ENCODE measurements around the gene TP53I11. TPM values are rescaled to one million over a fixed set of nuclear protein-coding genes. Genes with fewer than 3 reads are reported as not detected.

Gene TP53I11
- total and polyA plus RNA-seq, 8 donors: 12.4 to 155 (median 27.3) TPM

- H3K27ac ChIP-seq: peak overlapping the region; percentile 73 to 89 (median 88)
- H3K4me3 ChIP-seq: peak overlapping the region; percentile 70 to 89 (median 82)
- DNase-seq: peak; percentile 38 to 78
- no peaks in the 10 kb centered on the region for H3K27me3 ChIP-seq
- intact Hi-C loops (cut with DNase I; ENCODE audit: low total_unique reads): no loop called here
- whole genome bisulfite sequencing, 5 donors: 0 to 2% (median 1%) methylated on average over 27 to 63 of the region's 63 CpGs
- H3K4me1 ChIP-seq: peaks cover 9 to 70% (median 44%) of the 10 kb centered on the region in 4 donors
- TF ChIP-seq POLR2A (IDR thresholded peaks at IDR 0.05): no peak
- TF ChIP-seq, protein P1, sequence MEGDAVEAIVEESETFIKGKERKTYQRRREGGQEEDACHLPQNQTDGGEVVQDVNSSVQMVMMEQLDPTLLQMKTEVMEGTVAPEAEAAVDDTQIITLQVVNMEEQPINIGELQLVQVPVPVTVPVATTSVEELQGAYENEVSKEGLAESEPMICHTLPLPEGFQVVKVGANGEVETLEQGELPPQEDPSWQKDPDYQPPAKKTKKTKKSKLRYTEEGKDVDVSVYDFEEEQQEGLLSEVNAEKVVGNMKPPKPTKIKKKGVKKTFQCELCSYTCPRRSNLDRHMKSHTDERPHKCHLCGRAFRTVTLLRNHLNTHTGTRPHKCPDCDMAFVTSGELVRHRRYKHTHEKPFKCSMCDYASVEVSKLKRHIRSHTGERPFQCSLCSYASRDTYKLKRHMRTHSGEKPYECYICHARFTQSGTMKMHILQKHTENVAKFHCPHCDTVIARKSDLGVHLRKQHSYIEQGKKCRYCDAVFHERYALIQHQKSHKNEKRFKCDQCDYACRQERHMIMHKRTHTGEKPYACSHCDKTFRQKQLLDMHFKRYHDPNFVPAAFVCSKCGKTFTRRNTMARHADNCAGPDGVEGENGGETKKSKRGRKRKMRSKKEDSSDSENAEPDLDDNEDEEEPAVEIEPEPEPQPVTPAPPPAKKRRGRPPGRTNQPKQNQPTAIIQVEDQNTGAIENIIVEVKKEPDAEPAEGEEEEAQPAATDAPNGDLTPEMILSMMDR (IDR thresholded peaks at IDR 0.05): peak in 1 of 7 experiments; percentile 0
- H3K36me3 ChIP-seq: peaks cover 0 to 13% (median 4%) of the 10 kb centered on the region in 4 donors
- H3K9me3 ChIP-seq: no peaks in the 10 kb centered on the region
Observed at GRCh38 chr11:44950031-44950624, 555 bp downstream of the TP53I11 start.

DNA sequence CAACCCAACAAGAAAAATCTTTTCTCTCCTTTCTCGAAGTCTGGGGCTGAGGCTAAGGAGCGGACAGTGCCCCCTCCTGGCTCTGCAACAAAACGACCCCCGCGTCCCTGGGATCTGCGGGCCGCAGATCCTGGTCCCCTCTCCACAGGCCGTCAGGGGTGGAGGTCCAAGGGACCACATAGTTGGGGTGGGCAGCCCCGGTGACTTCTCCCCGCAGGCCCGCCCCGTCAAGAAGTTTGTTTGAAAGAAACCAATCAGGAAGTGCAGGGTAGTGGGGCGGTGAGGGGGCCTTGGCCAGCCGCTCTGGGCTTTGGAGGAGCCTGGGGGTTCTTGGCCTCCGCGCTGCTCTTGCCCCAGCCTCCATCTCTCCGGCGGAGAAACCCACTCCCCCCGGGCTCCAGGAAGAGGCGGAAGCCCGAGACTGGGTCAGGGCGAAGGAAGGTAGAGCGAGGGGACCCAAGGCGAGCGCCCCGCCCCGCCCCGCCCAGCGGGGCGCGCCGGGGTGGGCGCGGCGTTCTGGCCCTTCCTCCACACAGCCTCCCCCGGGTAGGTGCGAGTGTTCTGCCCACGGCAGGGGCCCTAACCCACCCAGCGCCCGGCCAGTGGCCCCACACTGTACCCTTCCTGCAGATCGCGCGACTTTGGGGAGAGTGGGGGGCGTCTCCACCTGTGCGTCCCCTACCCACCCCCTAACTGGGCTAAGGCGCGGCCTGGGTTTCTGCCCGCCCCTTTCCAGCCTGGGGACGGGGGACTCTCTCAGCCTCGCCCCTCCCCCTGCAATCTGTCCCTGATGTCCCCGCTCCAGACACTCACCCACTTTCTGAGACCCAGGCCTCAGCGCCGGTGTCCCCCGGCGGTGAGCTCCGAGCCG lies 1.3 kb downstream of the TP53I11 start:
- Histone ChIP-seq H3K9me3 (no peaks in the 10 kb centered on the region), H3K36me3 (peaks cover 0 to 13% (median 4%) of the 10 kb centered on the region in 4 donors), H3K27me3 (no peaks in the 10 kb centered on the region), H3K4me3 (peak overlapping the region; percentile 70 to 89 (median 82)), H3K4me1 (peaks cover 2 to 65% (median 42%) of the 10 kb centered on the region in 4 donors), H3K27ac (peak overlapping the region; percentile 73 to 89 (median 88))
- intact Hi-C loops (cut with DNase I; ENCODE audit: low total_unique reads): no loop called here
- TF ChIP-seq, protein P1 (IDR thresholded peaks at IDR 0.05): peak in 2 of 7 experiments; percentile 22 to 53
- no peak for TF ChIP-seq EP300 (IDR thresholded peaks at IDR 0.05)
- TF ChIP-seq POLR2AphosphoS5 (IDR thresholded peaks at IDR 0.05): no peak
- WGBS, 5 donors: 2 to 5% (median 3%) methylated on average over 44 to 57 of the region's 57 CpGs
- peak in 1 of 2 donors; percentile 83 for DNase-seq

GRCh38 chr11:44948155-44948554 lies 2.5 kb downstream of the TP53I11 start:
- 92 to 97% (median 95%) methylated on average over 3 of the region's 3 CpGs for WGBS, 5 donors
- H3K27ac ChIP-seq: peak overlapping the region in 1 of 5 donors; percentile 2
- no peak for TF ChIP-seq EP300 (IDR thresholded peaks at IDR 0.05)
- TF ChIP-seq, protein P1 (IDR thresholded peaks at IDR 0.05): no peak
- no peak for TF ChIP-seq POLR2A (IDR thresholded peaks at IDR 0.05)
- TF ChIP-seq POLR2AphosphoS5 (IDR thresholded peaks at IDR 0.05): no peak

DNA sequence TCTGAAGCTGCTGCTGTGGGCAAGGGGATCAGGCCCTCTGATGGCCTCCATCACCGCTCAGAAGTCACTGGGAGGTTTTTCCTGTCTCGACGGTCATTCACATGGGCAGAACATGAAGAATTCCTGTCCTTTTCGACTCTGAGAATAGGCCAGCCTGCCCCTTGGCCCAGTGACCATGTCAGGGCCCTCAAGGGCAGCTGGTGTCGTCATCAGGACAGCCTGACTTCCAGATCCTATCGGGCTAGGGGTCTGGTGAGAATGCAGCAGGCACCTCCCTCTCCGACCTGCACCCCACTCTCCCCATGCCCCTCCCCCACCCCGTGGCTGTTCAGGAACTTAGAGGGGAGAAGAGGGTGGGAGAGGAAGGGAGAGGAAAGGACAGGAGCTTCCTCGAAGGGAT lies 3.6 kb downstream of the TP53I11 start:
- Histone ChIP-seq H3K27me3 (no peaks in the 10 kb centered on the region), H3K4me3 (no peak overlapping the region), H3K27ac (peak overlapping the region in 4 of 5 donors; percentile 10 to 58 (median 28)), H3K4me1 (peaks cover 13 to 70% (median 53%) of the 10 kb centered on the region in 4 donors), H3K36me3 (peaks cover 0 to 13% (median 4%) of the 10 kb centered on the region in 4 donors), H3K9me3 (no peaks in the 10 kb centered on the region)
- 55 to 73% (median 68%) methylated on average over 7 to 9 of the region's 9 CpGs for WGBS, 5 donors
- no peak for TF ChIP-seq POLR2AphosphoS5 (IDR thresholded peaks at IDR 0.05)
- no peak for TF ChIP-seq EP300 (IDR thresholded peaks at IDR 0.05)
- TF ChIP-seq, protein P1 (IDR thresholded peaks at IDR 0.05): no peak
- no peak for TF ChIP-seq POLR2A (IDR thresholded peaks at IDR 0.05)
- intact Hi-C loops (cut with DNase I; ENCODE audit: low total_unique reads): no loop called here
- no peak for DNase-seq

More at GRCh38 chr11:44948155-44948554, 2.5 kb downstream of the TP53I11 start:
- Histone ChIP-seq H3K4me1 (peaks cover 8 to 65% (median 49%) of the 10 kb centered on the region in 4 donors), H3K27me3 (no peaks in the 10 kb centered on the region), H3K9me3 (no peaks in the 10 kb centered on the region), H3K36me3 (peaks cover 0 to 13% (median 4%) of the 10 kb centered on the region in 4 donors), H3K4me3 (no peak overlapping the region)
- intact Hi-C loops (cut with DNase I; ENCODE audit: low total_unique reads): no loop called here
- no peak for DNase-seq

All from stomach (tissue), 9 donors.